Spinal cord (tissue), 10 donors: Measurements from ENCODE around the gene PRRC2B. TPM values are rescaled to one million over a fixed set of nuclear protein-coding genes. Genes with fewer than 3 reads are reported as not detected.

Experiments
- DNase-seq, 6 donors: peaks; one replicate each; pipeline versions ENCODE4 v3.0.0 to v3.0.0-alpha.2; 2013 to 2015; ENCODE audit warnings: low spot score in 6 of 6, low read depth in 4 of 6
- H3K27ac ChIP-seq: one replicate; pipeline ENCODE4 v1.5.1; 2013; ENCODE audit warnings: low read depth, low read length, control low read depth
- H3K27me3 ChIP-seq: one replicate; pipeline ENCODE4 v1.6.1; 2013; ENCODE audit warnings: low read length; ENCODE audit not compliant: control insufficient read depth, insufficient read depth
- H3K36me3 ChIP-seq: one replicate; pipeline ENCODE4 v1.6.1; 2013; ENCODE audit warnings: low read length; ENCODE audit not compliant: control insufficient read depth, insufficient read depth
- H3K4me1 ChIP-seq: one replicate; pipeline ENCODE4 v1.6.1; 2013; ENCODE audit warnings: low read length; ENCODE audit not compliant: control insufficient read depth, insufficient read depth
- H3K4me3 ChIP-seq: one replicate; pipeline ENCODE4 v1.5.1; 2013; ENCODE audit warnings: low read depth, low read length, control low read depth
- H3K9me3 ChIP-seq: one replicate; pipeline ENCODE4 v1.6.1; 2013; ENCODE audit warnings: low read length; ENCODE audit not compliant: control insufficient read depth, insufficient read depth
- WGBS: methylation state at CpG from one replicate; pipeline ENCODE4 v1.1.5; 2013; ENCODE audit warnings: missing lambda C conversion rate; ENCODE audit not compliant: insufficient coverage; 5-methylcytosine and 5-hydroxymethylcytosine counted together
- polyA plus RNA-seq, 2 donors: library from polyadenylated mRNA; unstranded; fragments of 120-200 nt; gene quantifications; one replicate each; pipeline ENCODE4 v1.2.1, GENCODE V29; 2013; ENCODE audit not compliant: insufficient read length in 2 of 2
- total RNA-seq, 2 donors: library from RNA; depleted of rRNA in 1 of 2; stranded (reverse); fragments of 120-200 nt in 1 of 2; fragments of >200 nt in 1 of 2; gene quantifications; one replicate each; pipeline versions ENCODE4 v1.2.3 to v1.2.4, GENCODE V29; 2013 to 2014
- donor health status: healthy.

Gene PRRC2B
- total and polyA plus RNA-seq, 4 donors: 112 to 219 (median 158) TPM

- Histone ChIP-seq H3K27ac (no peak overlapping the region), H3K36me3 (peaks cover 67% of the 10 kb centered on the region), H3K4me3 (no peak overlapping the region), H3K9me3 (no peaks in the 10 kb centered on the region), H3K4me1 (peaks cover 31% of the 10 kb centered on the region), H3K27me3 (no peaks in the 10 kb centered on the region)
- no peak for DNase-seq
- WGBS: 91% methylated on average over 7 of the region's 7 CpGs
Observed at GRCh38 chr9:131499254-131499767, 105.4 kb downstream of the PRRC2B start.

- WGBS: 76% methylated on average over 5 of the region's 12 CpGs
- Histone ChIP-seq H3K27ac (no peak overlapping the region), H3K9me3 (no peaks in the 10 kb centered on the region), H3K4me1 (peaks cover 22% of the 10 kb centered on the region), H3K4me3 (no peak overlapping the region), H3K27me3 (no peaks in the 10 kb centered on the region), H3K36me3 (peaks cover 56% of the 10 kb centered on the region)
- no peak for DNase-seq
Observed at GRCh38 chr9:131500377-131500776, 106.5 kb downstream of the PRRC2B start.

- peaks cover 22% of the 10 kb centered on the region for H3K4me1 ChIP-seq
- H3K36me3 ChIP-seq: peaks cover 50% of the 10 kb centered on the region
- H3K9me3 ChIP-seq: no peaks in the 10 kb centered on the region
- H3K4me3 ChIP-seq: no peak overlapping the region
- H3K27me3 ChIP-seq: no peaks in the 10 kb centered on the region
- no peak overlapping the region for H3K27ac ChIP-seq
- 59% methylated on average over 5 of the region's 5 CpGs for WGBS
- DNase-seq: no peak
Observed at GRCh38 chr9:131500939-131501541, 107.2 kb downstream of the PRRC2B start.

- Histone ChIP-seq H3K9me3 (no peaks in the 10 kb centered on the region), H3K27ac (peak within 1 kb of the TSS; percentile 61), H3K36me3 (peaks cover 46% of the 10 kb centered on the region), H3K4me3 (peak within 1 kb of the TSS; percentile 60), H3K27me3 (no peaks in the 10 kb centered on the region), H3K4me1 (peaks cover 22% of the 10 kb centered on the region)
- under 1% methylated on average over 83 of the region's 83 CpGs for WGBS
- DNase-seq: peak; percentile 80 to 97 (median 88)
Observed at GRCh38 chr9:131502781-131503625, 109.1 kb downstream of the PRRC2B start, which contains the start of gene POMT1. TSS of gene POMT1 (plus strand) at chr9:131502918. CDS start at chr9:131504219, 1,301 bp downstream.

GRCh38 chr9:131503626-131504465 lies 110.0 kb downstream of the PRRC2B start:
- no peaks in the 10 kb centered on the region for H3K9me3 ChIP-seq
- H3K27me3 ChIP-seq: no peaks in the 10 kb centered on the region
- DNase-seq: peak in 1 of 6 donors; percentile 19
- H3K4me3 ChIP-seq: peak overlapping the region; percentile 60
- peaks cover 39% of the 10 kb centered on the region for H3K36me3 ChIP-seq
- no peak overlapping the region for H3K27ac ChIP-seq
- 13% methylated on average over 26 of the region's 32 CpGs for WGBS
- H3K4me1 ChIP-seq: peaks cover 22% of the 10 kb centered on the region

- 83% methylated on average over 6 of the region's 8 CpGs for WGBS
- Histone ChIP-seq H3K4me1 (peaks cover 22% of the 10 kb centered on the region), H3K27me3 (no peaks in the 10 kb centered on the region), H3K27ac (no peak overlapping the region), H3K36me3 (peaks cover 38% of the 10 kb centered on the region), H3K9me3 (no peaks in the 10 kb centered on the region), H3K4me3 (no peak overlapping the region)
- no peak for DNase-seq
Observed at GRCh38 chr9:131505012-131505411, 111.1 kb downstream of the PRRC2B start.

GRCh38 chr9:131511416-131511815 lies 117.5 kb downstream of the PRRC2B start:
- Histone ChIP-seq H3K9me3 (no peaks in the 10 kb centered on the region), H3K27me3 (no peaks in the 10 kb centered on the region), H3K4me3 (no peak overlapping the region), H3K4me1 (no peaks in the 10 kb centered on the region), H3K36me3 (peaks cover 91% of the 10 kb centered on the region), H3K27ac (no peak overlapping the region)
- DNase-seq: no peak
- 98% methylated on average over 6 of the region's 7 CpGs for WGBS

GRCh38 chr9:131511880-131512279 lies 118.0 kb downstream of the PRRC2B start:
- Histone ChIP-seq H3K4me1 (no peaks in the 10 kb centered on the region), H3K36me3 (peaks cover 92% of the 10 kb centered on the region), H3K4me3 (no peak overlapping the region), H3K27me3 (no peaks in the 10 kb centered on the region), H3K9me3 (no peaks in the 10 kb centered on the region), H3K27ac (no peak overlapping the region)
- no peak for DNase-seq
- WGBS: 98% methylated on average over 6 of the region's 6 CpGs

- H3K27me3 ChIP-seq: no peaks in the 10 kb centered on the region
- H3K36me3 ChIP-seq: peaks cover 92% of the 10 kb centered on the region
- H3K27ac ChIP-seq: no peak overlapping the region
- H3K4me3 ChIP-seq: no peak overlapping the region
- peaks cover 9% of the 10 kb centered on the region for H3K4me1 ChIP-seq
- 91% methylated on average over 13 of the region's 15 CpGs for WGBS
- no peaks in the 10 kb centered on the region for H3K9me3 ChIP-seq
- DNase-seq: no peak
Observed at GRCh38 chr9:131513177-131513576, 119.3 kb downstream of the PRRC2B start.
